KBM-7 (cell line): ENCODE measurements around the gene BLOC1S1.

Source experiments
- DNase-seq: peaks from one replicate; pipeline ENCODE4 v3.0.0-alpha.2; 2015
- in situ Hi-C: fragments of 300-500 bp; cut with MboI; formaldehyde crosslinking; loops from 2 replicates; pipeline ENCODE4 v1.14.3; 2020; ENCODE audit warnings: low sequenced_read_pairs, low pct_unique_long_range_greater_than_20kb, mixed read lengths

BLOC1S1 gene

GRCh38 chr12:55767156-55767555, 51.3 kb downstream of the BLOC1S1 start:
- in situ Hi-C loops, result no loop called here
- no peak for DNase-seq
